NCI-H82 (cell line): ENCODE results near the gene DUS3L.

Experiments
- DNase-seq: peaks from one replicate; lab custom pipeline; 2025; lab: John Stamatoyannopoulos, UW

Gene DUS3L

DNA sequence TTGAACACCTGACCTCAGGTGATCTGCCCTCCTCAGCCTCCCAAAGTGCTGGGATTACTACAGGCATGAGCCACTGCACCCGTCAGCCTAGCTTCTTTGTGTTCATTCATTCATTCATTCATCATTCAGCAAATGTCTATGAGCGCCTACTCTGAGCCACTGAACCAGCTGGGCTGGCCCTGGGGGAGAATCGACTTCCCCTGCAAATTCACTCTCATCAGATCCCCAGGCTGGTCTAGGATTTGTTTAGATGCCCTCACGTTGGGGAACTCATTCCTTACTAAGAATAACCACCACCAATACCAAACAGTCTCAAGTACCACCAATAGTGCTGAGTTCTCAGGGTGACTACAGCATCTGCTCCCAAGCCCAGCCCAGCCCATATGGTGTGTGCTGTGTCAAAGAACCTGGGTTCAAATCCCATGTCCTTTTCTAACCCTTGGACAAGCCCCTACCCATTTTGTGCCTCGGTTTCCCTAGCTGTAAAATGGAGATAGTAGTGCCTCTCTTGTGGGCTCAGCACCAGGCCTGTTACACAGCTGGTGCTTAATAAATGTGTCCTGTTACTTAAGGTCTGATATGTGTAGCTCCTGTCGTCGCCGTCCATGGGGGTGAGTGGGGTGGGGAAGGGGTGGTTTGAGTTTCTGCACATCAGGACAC, 30.7 kb upstream of the DUS3L start:
- DNase-seq: no peak

DNA sequence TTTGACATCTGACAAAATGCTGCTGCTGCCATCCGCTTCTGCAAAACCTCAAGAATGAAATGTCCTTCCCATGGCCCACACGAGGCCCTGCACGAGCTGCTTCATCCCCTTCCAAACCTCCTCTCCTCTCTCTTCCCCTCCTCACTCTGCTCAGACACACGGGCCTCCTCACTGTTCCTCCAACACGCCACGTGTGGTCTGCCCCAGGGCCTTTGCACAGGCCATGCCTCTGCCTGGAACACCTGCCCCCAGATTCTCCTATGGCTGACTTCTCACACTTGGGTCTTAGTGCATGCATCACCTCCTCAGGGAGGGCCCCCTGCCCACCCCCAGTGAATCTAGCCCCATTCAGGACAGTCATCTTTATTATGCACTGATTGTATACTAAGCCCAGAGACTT, 29.8 kb upstream of the DUS3L start:
- DNase-seq: no peak

DNA sequence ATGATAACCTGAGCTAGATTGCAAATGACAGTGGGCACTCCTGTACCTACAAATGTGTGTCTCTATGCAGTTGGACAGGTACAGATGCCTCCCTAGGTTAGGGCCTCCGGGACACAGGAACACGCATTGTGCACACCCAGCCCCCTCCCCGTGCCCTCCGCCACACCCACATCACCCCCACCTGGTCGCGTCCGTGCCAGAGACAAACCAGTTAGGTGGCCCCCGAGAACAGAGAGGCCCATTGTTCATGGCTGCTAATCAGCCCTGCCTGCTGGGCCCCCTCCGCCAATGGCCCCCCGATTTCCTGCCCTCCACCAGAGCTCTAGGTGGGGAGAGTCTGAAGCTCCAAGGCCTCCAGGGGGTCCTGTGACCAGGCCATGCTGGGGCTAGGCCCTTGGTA, 27.6 kb upstream of the DUS3L start:
- no peak for DNase-seq

DNA sequence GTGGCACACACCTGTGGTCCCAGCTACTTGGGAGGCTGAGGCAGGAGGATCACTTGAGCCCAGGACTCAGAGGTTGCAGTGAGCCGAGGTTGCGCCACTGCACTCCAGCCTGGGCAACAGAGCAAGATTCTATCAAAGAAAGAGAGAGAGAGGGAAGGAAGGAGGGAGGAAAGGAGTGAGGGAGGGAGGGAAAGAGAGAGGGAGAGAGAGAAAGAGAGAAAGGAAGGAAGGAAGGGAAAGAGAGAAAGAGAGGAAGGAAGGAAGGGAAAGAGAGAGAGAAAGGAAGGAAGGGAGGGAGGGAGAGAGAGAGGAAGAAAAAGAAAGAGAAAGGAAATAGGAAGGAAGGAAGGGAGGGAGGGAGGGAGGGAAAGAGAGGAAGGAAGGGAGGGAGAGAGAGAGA, 26.3 kb upstream of the DUS3L start:
- DNase-seq: no peak

DNA sequence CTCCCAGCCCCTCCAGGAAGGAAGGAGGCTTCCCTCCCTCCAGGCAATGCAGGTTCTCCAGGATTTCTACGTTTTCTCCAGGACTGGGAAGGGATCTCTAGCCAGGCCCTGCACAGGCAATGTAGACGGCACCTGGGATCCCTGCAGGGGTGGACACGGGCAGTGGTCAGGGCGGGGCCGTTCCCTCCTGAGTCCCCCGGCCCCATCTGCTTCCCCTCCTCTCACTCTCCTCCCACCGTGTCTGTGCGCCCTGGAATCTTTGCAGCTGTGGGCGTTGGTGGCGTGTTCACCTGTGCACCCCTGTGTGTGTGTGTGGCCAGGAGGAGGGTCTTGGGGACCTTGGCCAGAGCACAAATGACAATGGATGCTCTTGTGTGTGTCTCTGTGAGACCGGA, 23.9 kb upstream of the DUS3L start:
- DNase-seq: no peak

DNA sequence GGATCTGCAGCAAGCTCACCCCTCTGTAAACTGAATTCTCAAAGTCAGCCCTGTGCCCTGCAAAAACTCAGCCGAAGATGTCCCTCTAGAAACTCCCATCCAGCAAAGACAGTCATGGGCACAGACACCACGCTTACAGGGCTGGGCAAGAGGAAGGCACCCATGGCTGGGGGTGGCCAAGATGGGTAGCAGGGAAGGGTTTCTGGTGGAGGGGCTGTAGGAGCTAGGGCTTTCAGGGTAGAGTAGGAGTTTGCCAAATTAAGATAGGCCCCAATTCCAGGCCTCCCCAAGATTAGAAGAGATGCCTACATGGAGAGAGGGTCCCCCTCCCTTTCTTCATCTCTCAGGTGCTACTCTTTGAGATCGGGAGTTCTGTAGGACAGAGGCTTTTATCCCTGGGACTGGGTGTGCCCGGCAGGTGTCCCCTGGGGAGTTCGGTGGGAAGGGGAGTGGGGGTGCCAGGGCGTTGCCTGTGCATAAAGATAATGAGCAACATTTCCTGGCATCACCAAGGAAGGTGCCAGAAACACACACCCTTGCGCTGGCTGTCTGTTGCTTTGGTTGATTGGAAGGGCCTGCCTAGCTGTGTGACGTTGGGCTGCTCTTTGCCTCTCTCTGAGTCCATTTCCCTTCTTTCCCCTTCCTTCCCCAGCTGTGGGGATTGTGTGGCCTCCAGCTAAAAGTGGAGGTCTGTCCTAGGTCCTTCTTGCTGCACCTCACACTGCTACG, 23.3 kb upstream of the DUS3L start:
- no peak for DNase-seq

DNA sequence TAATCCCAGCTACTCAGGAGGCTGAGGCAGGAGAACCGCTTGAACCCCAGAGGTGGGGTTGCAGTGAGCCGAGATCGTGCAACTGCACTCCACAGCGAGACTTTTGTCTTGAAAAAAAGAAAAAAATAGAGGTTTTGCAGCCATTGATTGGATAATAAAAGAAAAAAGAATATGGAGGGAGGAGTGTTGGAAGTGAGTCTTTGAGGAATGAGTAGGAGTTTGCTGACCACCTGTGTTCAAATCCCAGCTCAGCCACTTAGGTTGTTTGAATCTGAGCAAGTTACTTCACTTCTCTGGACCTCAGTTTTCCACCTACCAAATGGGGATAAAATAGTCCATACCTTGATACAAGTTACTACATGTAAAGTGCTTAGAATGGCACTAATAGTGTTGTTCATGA, 20.2 kb upstream of the DUS3L start:
- no peak for DNase-seq

DNA sequence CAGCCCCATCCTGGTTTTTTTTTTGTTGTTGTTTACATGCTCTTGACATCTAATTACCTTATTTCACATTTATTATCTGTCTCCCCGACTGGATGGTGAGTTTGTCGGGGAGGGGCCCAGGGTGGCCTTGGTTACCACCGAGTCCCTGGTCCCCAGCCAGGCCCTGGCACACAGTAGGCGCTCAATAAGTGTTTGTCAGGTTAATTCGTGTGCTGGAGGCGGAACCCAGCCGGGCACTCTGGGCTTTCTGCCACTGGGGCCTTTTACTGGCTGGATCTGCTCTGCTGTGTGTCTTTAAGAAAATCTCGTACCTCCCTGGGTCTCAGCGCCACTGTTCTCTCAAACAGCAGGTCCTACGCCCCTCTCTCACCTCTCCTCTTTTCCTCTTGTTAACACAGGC, 18.5 kb upstream of the DUS3L start:
- no peak for DNase-seq

DNA sequence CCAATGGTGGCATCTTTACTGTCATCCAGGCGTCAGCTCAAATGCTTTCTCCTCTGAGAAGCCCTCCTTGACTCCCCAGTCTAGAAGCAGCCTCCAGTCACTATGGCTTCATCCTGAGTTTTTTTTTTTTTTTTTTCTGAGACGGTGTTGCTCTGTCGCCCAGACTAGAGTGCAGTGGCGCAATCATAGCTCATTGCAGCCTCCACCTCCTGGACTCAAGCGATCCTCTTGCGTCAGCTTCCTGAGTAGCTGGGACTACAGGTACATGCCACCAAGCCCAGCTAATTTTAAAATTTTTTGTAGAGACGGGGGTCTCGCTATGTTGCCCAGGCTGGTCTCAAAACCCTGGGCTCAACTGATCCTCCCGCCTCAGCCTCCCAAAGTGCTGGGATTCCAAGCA, 18.1 kb upstream of the DUS3L start:
- DNase-seq: no peak

DNA sequence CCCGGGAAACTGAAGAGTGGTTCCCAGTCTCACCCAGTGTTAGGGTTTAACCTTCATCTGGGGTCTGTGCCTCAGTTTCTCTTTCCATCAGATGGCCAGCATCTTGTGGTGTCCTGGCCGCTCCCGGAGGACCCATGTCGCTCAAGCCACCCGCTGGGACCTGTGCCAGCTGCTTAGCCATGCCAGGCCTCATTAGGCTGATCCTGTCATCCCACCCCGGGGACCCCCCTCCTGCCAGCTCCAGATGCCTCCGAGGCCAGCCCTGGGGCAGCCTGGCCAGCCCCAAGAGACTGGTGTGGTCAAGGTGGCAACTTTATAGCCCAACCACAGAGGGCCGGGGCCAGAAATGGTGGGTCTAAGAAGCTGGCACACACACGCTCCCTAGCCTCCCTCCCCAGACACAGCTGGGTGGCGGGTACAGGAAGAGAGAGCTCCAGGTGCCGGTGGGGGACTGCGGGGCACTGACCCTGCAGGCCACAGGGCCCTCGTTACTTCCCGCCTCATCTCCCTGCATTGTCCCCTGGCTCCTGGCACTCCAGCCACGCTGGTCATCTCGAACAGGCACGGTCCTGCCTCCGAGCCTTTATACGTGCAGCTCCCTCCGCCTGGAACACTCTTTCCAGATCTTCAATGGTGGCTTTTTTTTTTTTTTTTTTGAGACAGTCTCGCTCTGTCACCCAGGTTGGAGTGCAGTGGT, 17.3 kb upstream of the DUS3L start:
- no peak for DNase-seq

DNA sequence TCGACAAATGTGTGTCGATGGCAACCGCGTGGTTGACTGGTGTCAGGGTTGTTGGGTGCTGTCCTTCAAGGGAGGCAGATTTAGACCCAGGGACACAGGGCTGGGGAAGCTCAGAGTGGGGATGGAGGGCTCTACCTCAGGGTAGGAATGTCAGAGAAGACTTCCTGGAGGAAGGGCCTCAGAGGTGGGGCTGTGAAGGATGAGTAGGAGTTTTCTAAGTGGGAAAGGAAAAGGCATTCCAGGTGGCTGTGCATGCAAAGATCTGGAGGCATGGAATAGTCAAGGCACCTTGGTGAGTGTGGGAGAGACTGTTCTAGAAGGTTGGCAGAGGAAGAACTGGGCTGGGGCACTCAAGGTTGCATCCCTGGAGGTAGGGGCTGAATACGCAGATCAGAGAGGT, 15.9 kb upstream of the DUS3L start:
- DNase-seq: no peak

DNA sequence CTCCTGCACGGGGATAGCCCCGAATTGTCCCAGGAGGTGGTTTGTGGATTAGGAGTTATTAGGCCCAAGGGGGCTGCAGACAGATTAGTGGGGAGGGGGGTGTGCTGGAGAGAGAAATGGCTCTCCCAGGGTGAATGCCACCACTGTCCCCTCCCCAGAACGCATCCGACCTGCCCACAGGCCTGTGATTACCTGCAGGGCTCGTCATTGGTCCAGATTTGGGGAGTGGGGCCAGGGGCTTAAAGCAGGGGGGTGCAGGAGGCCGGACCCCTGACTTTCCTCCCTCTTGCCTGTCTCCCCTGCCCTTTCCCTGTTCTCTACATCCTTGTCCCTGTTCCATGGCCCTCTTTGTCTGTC, 15.1 kb upstream of the DUS3L start:
- DNase-seq: no peak

DNA sequence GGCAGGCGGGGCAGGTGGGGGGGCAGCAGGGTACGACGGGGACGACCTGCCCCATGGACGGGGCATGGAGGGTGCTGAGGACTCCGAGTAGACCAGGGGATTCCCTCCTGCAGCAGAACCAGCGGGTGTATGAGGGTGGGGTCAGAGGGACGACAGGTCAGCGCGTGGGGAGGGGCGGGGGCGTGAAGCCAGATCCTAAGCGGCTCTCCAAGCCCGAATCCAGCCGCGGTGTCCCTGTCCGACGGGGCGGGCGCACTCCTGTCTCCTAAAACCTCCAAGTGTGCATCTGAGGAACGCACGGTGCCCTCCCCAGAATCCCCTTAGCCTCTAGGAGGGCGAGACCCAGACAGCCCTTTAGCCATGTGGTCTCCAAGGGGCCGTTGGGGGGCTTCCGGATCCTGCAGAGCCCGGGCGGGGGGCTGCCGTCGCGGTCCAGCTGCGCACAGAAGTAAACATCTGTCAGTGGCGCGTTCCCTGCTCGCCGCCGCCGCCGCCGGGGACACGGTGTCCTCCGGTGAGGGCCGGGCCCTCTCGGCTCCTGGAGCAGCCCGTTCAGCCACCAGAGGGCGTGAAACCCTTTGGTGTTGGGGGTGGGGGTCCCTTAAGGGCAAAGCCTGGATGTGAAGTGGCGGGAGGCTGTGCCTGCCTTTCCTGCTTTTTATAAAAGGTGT, 14.6 kb upstream of the DUS3L start:
- peak; percentile 89 for DNase-seq

DNA sequence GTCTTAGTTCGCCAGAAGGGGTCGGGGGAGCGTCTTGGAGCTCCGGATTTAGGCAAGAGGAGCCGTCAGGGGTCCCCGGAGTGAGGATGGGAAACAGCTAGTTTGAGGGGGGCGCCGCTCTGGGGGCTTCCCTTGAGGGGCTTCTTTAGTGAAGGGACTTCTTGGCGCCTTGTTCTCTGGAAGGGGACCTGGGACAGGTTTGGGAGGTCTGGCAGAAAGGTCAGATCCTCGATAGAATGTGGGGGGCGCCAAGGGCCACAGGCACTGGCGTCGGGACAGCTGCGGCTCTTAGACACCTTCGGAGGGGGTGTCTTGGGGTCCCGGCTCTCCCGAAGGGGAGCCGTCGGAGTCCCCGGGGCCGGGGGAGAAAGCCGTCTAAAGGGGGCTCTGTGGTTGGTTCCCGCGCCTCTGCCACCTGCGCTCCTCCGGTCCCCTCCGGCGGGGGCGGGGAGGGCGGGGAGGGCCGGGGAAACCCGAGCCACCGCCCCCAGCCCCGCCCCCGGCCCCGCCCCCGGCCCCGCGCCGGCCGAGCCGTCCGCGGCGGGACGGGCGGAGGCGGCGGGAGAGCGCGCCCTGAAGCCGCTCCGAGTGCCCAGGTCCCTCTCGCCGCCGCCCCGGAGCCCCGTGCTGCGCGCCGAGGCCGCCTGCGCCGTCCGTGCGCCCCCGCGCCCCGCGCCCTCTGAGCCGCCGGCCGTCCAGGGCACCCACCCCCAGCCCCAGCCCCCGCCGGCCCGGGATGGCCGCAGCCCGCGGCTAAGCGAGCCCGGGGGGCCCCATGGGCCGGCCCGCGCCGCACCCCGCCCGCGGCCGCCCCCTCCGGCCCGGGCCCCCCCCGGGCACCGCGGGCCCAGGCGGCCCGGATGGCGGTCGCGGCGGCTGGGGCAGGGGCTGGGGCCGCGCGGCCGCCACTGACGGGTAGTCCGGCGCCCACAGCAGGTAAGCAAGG, 13.8 kb upstream of the DUS3L start, which contains the start of gene NRTN:
NRTN (plus strand) TSS at position 552 of the 946 bp plus-strand sequence. CDS start 19,099 bp downstream, outside the sequence.
- DNase-seq: peak; percentile 70

DNA sequence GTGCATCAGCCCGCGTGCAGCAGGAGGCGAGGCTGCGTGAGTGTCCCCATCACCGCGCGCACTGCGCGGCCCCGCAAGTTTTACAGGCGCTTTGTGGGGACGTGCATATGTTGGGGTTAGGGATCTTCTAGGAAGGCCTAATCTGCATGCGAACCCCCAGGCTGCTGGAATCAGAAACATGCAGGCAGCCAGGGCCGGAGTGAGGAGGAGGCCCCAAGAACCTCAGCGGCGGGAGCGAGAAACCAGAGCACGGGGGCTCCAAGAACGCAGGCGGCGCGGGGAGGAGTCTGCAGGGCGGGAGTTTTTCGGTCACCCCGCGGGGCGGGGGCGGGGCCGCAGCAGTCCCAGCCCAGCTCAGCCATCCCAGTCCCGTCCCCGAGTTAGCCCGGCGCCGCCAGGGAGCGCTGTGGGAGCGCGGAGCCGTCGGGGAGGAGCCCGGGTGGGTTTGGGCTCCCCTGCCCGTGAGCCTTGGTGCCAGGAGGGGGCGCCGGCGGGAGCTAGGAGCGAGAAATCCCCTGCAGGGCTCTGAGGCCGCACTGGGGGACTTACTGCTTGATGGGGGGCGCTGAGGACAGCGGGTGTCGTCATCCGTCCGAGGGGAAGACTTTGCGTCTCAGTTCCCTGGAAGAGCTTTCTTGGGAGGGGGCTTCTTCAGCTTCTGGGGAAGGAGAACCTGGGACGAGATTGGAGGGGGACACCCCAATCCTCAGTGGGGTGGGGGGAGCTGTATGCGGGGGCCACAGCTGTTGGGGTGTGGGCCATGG, 13.0 kb upstream of the DUS3L start:
- peak; percentile 96 for DNase-seq

DNA sequence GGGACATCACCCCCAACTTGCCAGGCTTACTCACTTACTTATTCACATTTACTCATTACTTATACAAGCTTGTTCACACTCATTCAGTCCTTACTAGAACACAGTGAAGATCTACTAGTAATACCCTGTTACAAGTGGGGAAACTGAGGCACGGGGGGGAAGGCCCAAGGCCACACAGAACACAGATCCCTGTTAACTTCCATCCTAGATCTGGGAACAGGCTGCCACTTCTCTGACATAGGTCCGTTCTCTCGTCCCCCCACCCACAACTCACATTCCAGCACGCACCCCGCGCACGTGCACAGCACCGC, 12.4 kb upstream of the DUS3L start:
- DNase-seq: no peak

DNA sequence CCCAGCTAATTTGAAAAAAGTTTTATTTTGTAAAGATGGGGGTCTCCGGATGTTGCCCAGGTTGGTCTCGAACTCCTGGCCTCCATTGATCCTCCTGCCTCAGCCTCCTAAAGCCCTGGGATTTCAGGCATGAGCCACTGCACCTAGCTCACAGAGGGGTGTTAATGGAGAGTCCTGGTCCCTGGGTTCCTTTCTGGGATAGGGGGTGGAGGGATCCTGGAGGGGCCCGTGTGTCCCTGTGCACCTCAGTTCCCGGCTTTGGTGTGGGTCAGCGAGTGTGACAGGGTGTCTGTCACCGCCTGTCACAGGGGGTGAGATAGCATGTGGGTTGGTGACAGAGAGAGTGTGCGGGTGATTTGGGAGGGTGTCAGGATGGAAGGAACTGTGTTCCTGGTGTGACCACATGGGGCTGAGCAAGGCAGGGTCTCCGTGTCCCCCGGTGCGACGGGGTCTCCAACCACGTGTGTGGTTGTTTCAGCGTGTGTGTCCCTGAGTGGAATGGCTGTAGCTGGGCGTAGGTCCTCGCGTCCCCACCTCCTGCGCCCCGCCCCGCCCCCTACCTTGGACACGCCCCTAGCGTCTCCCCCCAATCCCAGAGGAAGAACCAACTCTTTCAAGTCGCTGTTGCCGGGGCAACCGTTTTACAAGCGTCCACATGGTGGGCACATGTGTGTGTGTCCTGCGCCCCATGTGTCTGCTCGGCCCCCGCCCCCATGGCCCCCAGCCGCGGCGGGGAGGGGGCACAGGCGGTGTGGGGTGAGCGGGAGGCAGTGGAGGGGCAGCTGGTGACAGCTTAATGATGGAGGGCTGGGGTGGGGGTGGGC, 11.0 kb upstream of the DUS3L start:
- peak; percentile 93 for DNase-seq

DNA sequence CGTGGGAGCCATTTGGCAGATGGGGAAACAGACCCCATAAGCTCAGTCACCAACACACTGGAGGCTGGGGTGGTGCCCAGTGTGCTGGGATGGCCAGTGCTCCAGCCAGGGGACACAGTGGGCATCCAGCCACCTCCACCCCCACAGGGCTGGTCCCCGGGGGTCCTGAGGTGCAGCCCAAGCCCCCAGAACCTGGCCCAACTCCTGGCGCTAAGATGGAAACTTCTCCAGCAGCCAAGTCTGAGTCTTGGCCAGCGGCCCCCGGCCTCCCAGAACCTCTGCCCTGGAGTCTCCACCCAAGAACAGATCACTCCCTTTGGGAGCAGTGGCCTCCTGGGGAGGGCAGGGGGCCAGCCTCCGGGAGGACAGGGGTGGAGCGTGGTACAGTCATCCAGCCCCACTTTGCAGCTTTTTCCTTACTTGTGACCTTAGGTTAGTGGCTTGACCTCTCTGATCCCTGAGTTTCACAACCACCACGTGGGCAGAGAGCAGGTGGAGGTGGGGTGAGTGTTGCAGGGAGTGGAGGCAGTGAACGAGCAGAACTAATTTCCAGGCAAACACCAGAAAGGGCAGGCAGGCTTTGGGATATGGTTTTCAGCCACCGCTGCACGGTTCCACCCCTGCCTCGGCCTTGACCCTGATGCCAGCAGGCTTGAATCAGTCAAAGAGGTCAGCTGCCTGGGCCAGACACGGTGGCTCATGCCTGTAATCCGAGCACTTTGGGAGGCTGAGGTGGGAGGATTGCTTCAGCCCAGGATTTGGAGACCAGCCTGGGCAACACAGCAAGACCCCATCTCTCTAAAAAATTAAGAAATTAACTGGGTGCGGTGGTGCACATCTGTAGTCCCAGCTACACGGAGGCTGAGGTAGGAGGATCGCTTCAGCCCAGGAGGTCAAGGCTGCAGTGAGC, 9.7 kb upstream of the DUS3L start:
- DNase-seq: no peak
